ENCODE measurements around the gene COL7A1.

COL7A1 gene

GRCh38 chr3:48592519-48593087 lies 2.5 kb downstream of the COL7A1 start:
- no peak for TF ChIP-seq CTCF (IDR thresholded peaks at IDR 0.05; ENCODE audit: borderline replicate concordance, extremely low read depth, low read length, poor library complexity, severe bottlenecking)
- no peak for TF ChIP-seq EZH2 (IDR thresholded peaks at IDR 0.05; ENCODE audit: borderline replicate concordance, low read depth, low read length, severe bottlenecking)
- Histone ChIP-seq H3K9ac (ENCODE audit: low read depth, low read length) (no peak overlapping the region), H3K4me2 (ENCODE audit: insufficient read depth, low read length) (no peak overlapping the region), H3K27me3 (ENCODE audit: insufficient read depth, low read length, poor library complexity) (no peaks in the 10 kb centered on the region), H3K4me1 (ENCODE audit: insufficient read depth, low read length) (no peaks in the 10 kb centered on the region), H3K27ac (ENCODE audit: low read length) (no peak overlapping the region), H3K79me2 (ENCODE audit: insufficient read depth, low read length) (no peaks in the 10 kb centered on the region), H2AFZ (ENCODE audit: low read depth, low read length) (no peak overlapping the region), H4K20me1 (ENCODE audit: insufficient read depth, low read length) (peaks cover 14% of the 10 kb centered on the region; the same call in 1 of the 2 replicates), H3K4me3 (ENCODE audit: low read depth in 1 of 2, low read length in 2 of 2) (no peak overlapping the region), H3K36me3 (ENCODE audit: insufficient read depth, low read length) (peaks cover 1% of the 10 kb centered on the region), H3K9me3 (ENCODE audit: insufficient read depth, low read length, severe bottlenecking) (no peaks in the 10 kb centered on the region)
- no peak for ATAC-seq (ENCODE audit: insufficient read depth, low read depth)
- no peak for DNase-seq

GRCh38 chr3:48591886-48592518 lies 3.1 kb downstream of the COL7A1 start:
- TF ChIP-seq EZH2 (IDR thresholded peaks at IDR 0.05; ENCODE audit: borderline replicate concordance, low read depth, low read length, severe bottlenecking) (no peak), CTCF (IDR thresholded peaks at IDR 0.05; ENCODE audit: borderline replicate concordance, extremely low read depth, low read length, poor library complexity, severe bottlenecking) (no peak)
- H3K9ac ChIP-seq (ENCODE audit: low read depth, low read length), result no peak overlapping the region
- H2AFZ ChIP-seq (ENCODE audit: low read depth, low read length), result no peak overlapping the region
- no peak overlapping the region for H3K27ac ChIP-seq (ENCODE audit: low read length)
- H4K20me1 ChIP-seq (ENCODE audit: insufficient read depth, low read length), result peaks cover 13% of the 10 kb centered on the region; the same call in 1 of the 2 replicates
- no peaks in the 10 kb centered on the region for H3K9me3 ChIP-seq (ENCODE audit: insufficient read depth, low read length, severe bottlenecking)
- H3K4me2 ChIP-seq (ENCODE audit: insufficient read depth, low read length), result no peak overlapping the region
- no peaks in the 10 kb centered on the region for H3K79me2 ChIP-seq (ENCODE audit: insufficient read depth, low read length)
- H3K36me3 ChIP-seq (ENCODE audit: insufficient read depth, low read length), result no peaks in the 10 kb centered on the region
- no peaks in the 10 kb centered on the region for H3K27me3 ChIP-seq (ENCODE audit: insufficient read depth, low read length, poor library complexity)
- no peaks in the 10 kb centered on the region for H3K4me1 ChIP-seq (ENCODE audit: insufficient read depth, low read length)
- ATAC-seq (ENCODE audit: insufficient read depth, low read depth) (no peak), DNase-seq (no peak)
- H3K4me3 ChIP-seq (ENCODE audit: low read depth in 1 of 2, low read length in 2 of 2), result no peak overlapping the region

- DNase-seq (no peak), ATAC-seq (ENCODE audit: insufficient read depth, low read depth) (no peak)
- no peak for TF ChIP-seq CTCF (IDR thresholded peaks at IDR 0.05; ENCODE audit: borderline replicate concordance, extremely low read depth, low read length, poor library complexity, severe bottlenecking)
- TF ChIP-seq EZH2 (IDR thresholded peaks at IDR 0.05; ENCODE audit: borderline replicate concordance, low read depth, low read length, severe bottlenecking), result no peak
- no peak overlapping the region for H2AFZ ChIP-seq (ENCODE audit: low read depth, low read length)
- no peak overlapping the region for H3K27ac ChIP-seq (ENCODE audit: low read length)
- H3K79me2 ChIP-seq (ENCODE audit: insufficient read depth, low read length), result no peaks in the 10 kb centered on the region
- H3K9ac ChIP-seq (ENCODE audit: low read depth, low read length), result no peak overlapping the region
- H4K20me1 ChIP-seq (ENCODE audit: insufficient read depth, low read length), result peaks cover 13% of the 10 kb centered on the region; the same call in 1 of the 2 replicates
- no peaks in the 10 kb centered on the region for H3K27me3 ChIP-seq (ENCODE audit: insufficient read depth, low read length, poor library complexity)
- H3K4me1 ChIP-seq (ENCODE audit: insufficient read depth, low read length), result no peaks in the 10 kb centered on the region
- H3K9me3 ChIP-seq (ENCODE audit: insufficient read depth, low read length, severe bottlenecking), result no peaks in the 10 kb centered on the region
- no peak overlapping the region for H3K4me2 ChIP-seq (ENCODE audit: insufficient read depth, low read length)
- H3K36me3 ChIP-seq (ENCODE audit: insufficient read depth, low read length), result no peaks in the 10 kb centered on the region
- H3K4me3 ChIP-seq (ENCODE audit: low read depth in 1 of 2, low read length in 2 of 2), result no peak overlapping the region
These were observed 3.7 kb downstream of the COL7A1 start for GRCh38 chr3:48591436-48591835.
